Common myeloid progenitor, CD34-positive (primary cell): ENCODE data around the gene TAB2. TPM values are rescaled to one million over a fixed set of nuclear protein-coding genes. Genes with fewer than 3 reads are reported as not detected.

Experiments
- CTCF ChIA-PET: fragments of 350-600 bp; sonication (Branson Sonifier 250); formaldehyde crosslinking; loops from one replicate; lab custom pipeline; 2021; ENCODE audit warnings: antibody characterized with exemption; lab: Charles Lee
- POLR2A ChIA-PET: fragments of 350-600 bp; sonication (Branson Sonifier 250); formaldehyde crosslinking; loops from one replicate; lab custom pipeline; 2021; ENCODE audit warnings: antibody characterized with exemption; lab: Charles Lee
- DNase-seq, 3 donors: peaks; one replicate each; pipeline versions ENCODE4 v3.0.0 to v3.0.0-alpha.2; 2013
- H3K27ac ChIP-seq, 2 experiments: 1 replicate in 1 of 2; 2 replicates in 1 of 2; pipeline ENCODE4 v1.7.0; 2013; ENCODE audit warnings: inconsistent platforms in 2 of 2, low read length in 2 of 2, mild to moderate bottlenecking in 2 of 2, low read depth in 1 of 2, moderate library complexity in 1 of 2; ENCODE audit not compliant: severe bottlenecking in 2 of 2, insufficient read depth in 1 of 2, poor library complexity in 1 of 2
- H3K27me3 ChIP-seq, 5 experiments: replicated peaks in 2 of 5; 1 replicate in 3 of 5; 2 replicates in 2 of 5; pipeline versions ENCODE4 v1.6.1 to v1.7.0; 2013; ENCODE audit warnings: low read length in 4 of 5, mild to moderate bottlenecking in 2 of 5, moderate library complexity in 2 of 5, inconsistent platforms in 1 of 5; ENCODE audit not compliant: insufficient read depth in 5 of 5, control insufficient read depth in 4 of 5
- H3K36me3 ChIP-seq, 4 experiments: 1 replicate in 2 of 4; 2 replicates in 2 of 4; pipeline versions ENCODE4 v1.6.1 to v1.7.0; 2013; ENCODE audit warnings: low read length in 3 of 4, control low read depth in 1 of 4, mild to moderate bottlenecking in 1 of 4; ENCODE audit not compliant: control insufficient read depth in 4 of 4, insufficient read depth in 4 of 4
- H3K4me1 ChIP-seq, 4 experiments: 1 replicate in 3 of 4; 2 replicates in 1 of 4; pipeline versions ENCODE4 v1.6.1 to v1.7.1; 2013; ENCODE audit warnings: low read length in 3 of 4, mild to moderate bottlenecking in 3 of 4, control low read depth in 1 of 4, inconsistent platforms in 1 of 4, moderate library complexity in 1 of 4; ENCODE audit not compliant: control insufficient read depth in 4 of 4, insufficient read depth in 4 of 4; ENCODE audit errors: control extremely low read depth in 1 of 4
- H3K4me3 ChIP-seq, 7 experiments: 1 replicate in 4 of 7; 2 replicates in 3 of 7; pipeline versions ENCODE4 v1.5.1 to v1.7.0; 2013; ENCODE audit warnings: mild to moderate bottlenecking in 7 of 7, low read length in 6 of 7, moderate library complexity in 6 of 7, inconsistent platforms in 2 of 7, low read depth in 2 of 7, control low read depth in 1 of 7; ENCODE audit not compliant: insufficient read depth in 4 of 7, control insufficient read depth in 1 of 7; ENCODE audit errors: extremely low read depth in 1 of 7
- H3K9me3 ChIP-seq, 5 experiments: 1 replicate in 4 of 5; 2 replicates in 1 of 5; pipeline versions ENCODE4 v1.6.1 to v1.7.1; 2013; ENCODE audit warnings: low read length in 4 of 5, mild to moderate bottlenecking in 2 of 5, inconsistent platforms in 1 of 5, low read depth in 1 of 5, moderate library complexity in 1 of 5; ENCODE audit not compliant: control insufficient read depth in 4 of 5, insufficient read depth in 2 of 5; ENCODE audit errors: control extremely low read depth in 1 of 5
- WGBS: methylation state at CpG from one replicate; pipeline ENCODE4 v1.1.5; 2013; ENCODE audit not compliant: insufficient coverage; 5-methylcytosine and 5-hydroxymethylcytosine counted together
- polyA plus RNA-seq: library from polyadenylated mRNA; unstranded; fragments of 120-200 nt; gene quantifications from one replicate; pipeline ENCODE4 v1.2.1, GENCODE V29; 2013

TAB2 gene
- polyA plus RNA-seq, result 129 TPM

- Histone ChIP-seq H3K27me3 (no peaks in the 10 kb centered on the region), H3K27ac (peak within 1 kb of the TSS; percentile 79 to 92), H3K4me1 (peaks cover 16 to 54% (median 29%) of the 10 kb centered on the region in 4 experiments), H3K4me3 (peak within 1 kb of the TSS; percentile 86 to 100 (median 94)), H3K9me3 (no peaks in the 10 kb centered on the region), H3K36me3 (no peaks in the 10 kb centered on the region)
- POLR2A ChIA-PET, result interaction anchor here (0.9 to 2.0 kb wide), 4 partner anchors 28 to 198 kb away, joined by 3 to 8 read pairs (median 4); no protein-coding TSS in a partner anchor
- CTCF ChIA-PET, result interaction anchor here (1.9 kb wide), 2 partner anchors 8 to 186 kb away, joined by 5 to 7 read pairs; no protein-coding TSS in a partner anchor
- DNase-seq, result peak; percentile 72 to 90 (median 88)
- 0% methylated on average over 13 of the region's 92 CpGs for WGBS
Measured at GRCh38 chr6:149317644-149318571, at the start of gene TAB2. Gene TAB2, plus strand, starts transcription at chr6:149317712. Its CDS starts 52,286 bp downstream, at chr6:149369998.

GRCh38 chr6:149268146-149268545 is 49.4 kb upstream of the TAB2 start:
- CTCF ChIA-PET, result interaction anchor here (0.9 kb wide), 1 partner anchor 48 kb away, joined by 3 read pairs; no protein-coding TSS in a partner anchor
- H3K4me1 ChIP-seq, result peaks cover 7 to 20% (median 16%) of the 10 kb centered on the region in 4 experiments
- H3K36me3 ChIP-seq, result no peaks in the 10 kb centered on the region
- no peak overlapping the region for H3K27ac ChIP-seq
- WGBS, result 91% methylated on average over 3 of the region's 5 CpGs
- H3K9me3 ChIP-seq, result peaks cover 0 to 1% (median 0%) of the 10 kb centered on the region in 5 experiments
- H3K4me3 ChIP-seq, result no peak overlapping the region
- POLR2A ChIA-PET, result no interaction called here
- DNase-seq, result no peak
- no peaks in the 10 kb centered on the region for H3K27me3 ChIP-seq

- Histone ChIP-seq H3K27me3 (no peaks in the 10 kb centered on the region), H3K27ac (no peak overlapping the region), H3K36me3 (no peaks in the 10 kb centered on the region), H3K9me3 (peaks cover 0 to 1% (median 0%) of the 10 kb centered on the region in 5 experiments), H3K4me3 (no peak overlapping the region), H3K4me1 (peaks cover 11 to 26% (median 22%) of the 10 kb centered on the region in 4 experiments)
- ChIA-PET CTCF (interaction anchor here (0.9 kb wide), 1 partner anchor 47 kb away, joined by 3 read pairs; no protein-coding TSS in a partner anchor), POLR2A (no interaction called here)
- no peak for DNase-seq
- WGBS, result 100% methylated on average over 1 of the region's 1 CpG
Measured at GRCh38 chr6:149268768-149269167, 48.7 kb upstream of the TAB2 start.

GRCh38 chr6:149270616-149271015 is 46.9 kb upstream of the TAB2 start:
- Histone ChIP-seq H3K4me3 (no peak overlapping the region), H3K27ac (no peak overlapping the region), H3K27me3 (no peaks in the 10 kb centered on the region), H3K36me3 (no peaks in the 10 kb centered on the region), H3K9me3 (peaks cover 0 to 1% (median 0%) of the 10 kb centered on the region in 5 experiments), H3K4me1 (peaks cover 20 to 36% (median 32%) of the 10 kb centered on the region in 4 experiments)
- ChIA-PET POLR2A (no interaction called here), CTCF (interaction anchor here (0.9 to 1.5 kb wide), 4 partner anchors 14 to 188 kb away, joined by 3 to 4 read pairs (median 4); no protein-coding TSS in a partner anchor)
- 100% methylated on average over 1 of the region's 4 CpGs for WGBS
- DNase-seq, result no peak

GRCh38 chr6:149271348-149272340 is 45.9 kb upstream of the TAB2 start:
- peak; percentile 27 to 86 (median 85) for DNase-seq
- Histone ChIP-seq H3K27ac (no peak overlapping the region), H3K4me1 (peaks cover 20 to 36% (median 32%) of the 10 kb centered on the region in 4 experiments), H3K27me3 (no peaks in the 10 kb centered on the region), H3K36me3 (no peaks in the 10 kb centered on the region), H3K9me3 (peaks cover 0 to 1% (median 0%) of the 10 kb centered on the region in 5 experiments), H3K4me3 (peak overlapping the region in 2 of 7 experiments; percentile 14 to 43)
- 84% methylated on average over 2 of the region's 8 CpGs for WGBS
- POLR2A ChIA-PET, result no interaction called here
- CTCF ChIA-PET, result interaction anchor here (0.9 to 1.8 kb wide), 5 partner anchors 10 to 189 kb away, joined by 3 to 5 read pairs (median 4); no protein-coding TSS in a partner anchor

- WGBS, result 0% methylated on average over 4 of the region's 4 CpGs
- POLR2A ChIA-PET, result no interaction called here
- H3K27me3 ChIP-seq, result no peaks in the 10 kb centered on the region
- peaks cover 20 to 36% (median 32%) of the 10 kb centered on the region in 4 experiments for H3K4me1 ChIP-seq
- no peak overlapping the region for H3K27ac ChIP-seq
- H3K9me3 ChIP-seq, result peaks cover 0 to 1% (median 0%) of the 10 kb centered on the region in 5 experiments
- DNase-seq, result peak; percentile 17 to 77 (median 69)
- CTCF ChIA-PET, result no interaction called here
- peak overlapping the region in 1 of 7 experiments; percentile 9 for H3K4me3 ChIP-seq
- H3K36me3 ChIP-seq, result no peaks in the 10 kb centered on the region
Measured at GRCh38 chr6:149273318-149273717, 44.2 kb upstream of the TAB2 start.
